ENCODE measurements around the gene SLAMF1. TPM values are rescaled to one million over a fixed set of nuclear protein-coding genes. Genes with fewer than 3 reads are reported as not detected.

Gene SLAMF1
- total and polyA plus RNA-seq, 2 of the 13 experiments (the other 11 are each of a cell fraction or from before 2014, with no cell fraction given) = not detected

- Histone ChIP-seq H3K9ac (ENCODE audit: insufficient read depth, low read depth, low read length) (no peak overlapping the region), H3K9me3 (ENCODE audit: low read length) (no peaks in the 10 kb centered on the region), H3K27ac (ENCODE audit: extremely low read length, insufficient read depth, low read length) (no peak overlapping the region), H3K27me3 (ENCODE audit: control insufficient read depth in 1 of 2, insufficient read depth in 2 of 2, low read length in 2 of 2) (peaks cover 0 to 3% of the 10 kb centered on the region in 2 experiments; a peak in 2 of 5 replicates), H3K4me3 (replicated peaks in 1 of 3; ENCODE audit: insufficient read depth in 1 of 3, low read depth in 2 of 3, low read length in 3 of 3) (no peak overlapping the region), H3K4me1 (ENCODE audit: insufficient read depth, low read length) (no peaks in the 10 kb centered on the region), H2AFZ (ENCODE audit: low read length) (no peak overlapping the region), H3K79me2 (ENCODE audit: insufficient read depth, low read length) (no peaks in the 10 kb centered on the region), H3K36me3 (replicated peaks in 1 of 2; ENCODE audit: control insufficient read depth in 1 of 2, insufficient read depth in 2 of 2, low read length in 2 of 2) (no peaks in the 10 kb centered on the region), H4K20me1 (ENCODE audit: insufficient read depth, low read length) (no peaks in the 10 kb centered on the region), H3K4me2 (ENCODE audit: low read depth, low read length) (no peak overlapping the region)
- 26% methylated on average over 12 of the region's 13 CpGs for WGBS (ENCODE audit: low lambda C conversion rate)
- CTCF ChIA-PET (ENCODE audit: low intra/inter-chr PET ratio, low total read pairs) = no interaction called here
- no peak for TF ChIP-seq MAFF (IDR thresholded peaks at IDR 0.05; ENCODE audit: low read depth, low read length)
- no peak for TF ChIP-seq MBNL3 (CRISPR knock-in tag; conservative IDR thresholded peaks at IDR 0.05)
- TF ChIP-seq MYC (CRISPR knock-in tag; IDR thresholded peaks at IDR 0.05; ENCODE audit: borderline replicate concordance) = no peak
- TF ChIP-seq TP53 (CRISPR knock-in tag; conservative IDR thresholded peaks at IDR 0.05) = no peak
- TF ChIP-seq PLRG1 (conservative IDR thresholded peaks at IDR 0.05) = no peak
- no peak for TF ChIP-seq PHB2 (IDR thresholded peaks at IDR 0.05; ENCODE audit: partially characterized antibody)
- TF ChIP-seq NBN (conservative IDR thresholded peaks at IDR 0.05) = no peak
- no peak for TF ChIP-seq ATF5 (CRISPR knock-in tag; IDR thresholded peaks at IDR 0.05; ENCODE audit: low read depth)
- no peak for TF ChIP-seq GZF1 (CRISPR knock-in tag; IDR thresholded peaks at IDR 0.05)
- TF ChIP-seq ZNF749 (CRISPR knock-in tag; IDR thresholded peaks at IDR 0.05; ENCODE audit: borderline replicate concordance) = no peak
- ATAC-seq (no peak), FAIRE-seq (no peak), DNase-seq (ENCODE audit: low spot score) (no peak)
- BruUV-seq (replicated peaks) = no TSS peak
- intact Hi-C loops (cut with micrococcal nuclease; ENCODE audit: unreplicated experiment) = no loop called here
- in situ Hi-C loops (cut with HindIII; ENCODE audit: extremely low pct_ligation_motif_present, low pct_unique_long_range_greater_than_20kb) = no loop called here
- POLR2A ChIA-PET = no interaction called here
Observed at GRCh38 chr1:160645386-160646130, 1.3 kb downstream of the SLAMF1 start.
